K562 (cell line): ENCODE measurements around the gene RETREG2. TPM values are rescaled to one million over a fixed set of nuclear protein-coding genes. Genes with fewer than 3 reads are reported as not detected.

Source experiments
- ATAC-seq: fragments of 200-7000 bp; cut with Tn5 transposase; 3 replicates; pipeline ENCODE4 v1.9.1; 2020; ENCODE audit warnings: moderate library complexity
- BruUV-seq: library from RNA; stranded (reverse); fragments of 400-500 nt; replicated peaks from 2 replicates; lab custom pipeline; 2021; lab: Mats Ljungman, UMichigan
- CTCF ChIA-PET: fragments of 300-600 bp; formaldehyde crosslinking; extraction: SDS; loops from one replicate; lab custom pipeline; 2021; ENCODE audit warnings: low intra/inter-chr PET ratio; lab: Yijun Ruan, JAX
- POLR2A ChIA-PET: fragments of 300-600, 350-650 bp; sonication (Branson Sonifier 250); formaldehyde crosslinking; extraction: SDS; loops from one replicate; lab custom pipeline; 2021; ENCODE audit warnings: antibody characterized with exemption, inconsistent platforms; lab: Yijun Ruan, JAX
- DNase-seq, 4 experiments: peaks; one replicate each; pipeline versions ENCODE4 v3.0.0 to v3.0.0-alpha.2; 2011 to 2018; ENCODE audit warnings: low spot score in 3 of 4, mixed read lengths in 3 of 4; ENCODE audit errors: extremely low read depth in 1 of 4
- FAIRE-seq: peaks from 2 replicates; lab custom pipeline; 2011; peaks lifted over from hg19 to GRCh38; lab: Jason Lieb, UNC
- H2AFZ ChIP-seq: 2 replicates; pipeline ENCODE4 v1.6.0; 2011; ENCODE audit warnings: low read depth, low read length, control low read depth, inconsistent platforms
- H3K27ac ChIP-seq: fragments of 200-600 bp; 3 replicates; pipeline ENCODE4 v1.8.0; 2011; ENCODE audit warnings: low read depth, mild to moderate bottlenecking, control low read depth, inconsistent platforms, low read length, moderate library complexity, mixed read lengths; ENCODE audit errors: extremely low read depth
- H3K27me3 ChIP-seq, 2 experiments: fragments of 300-600 bp in 1 of 2; 2 replicates in 1 of 2; 3 replicates in 1 of 2; pipeline versions ENCODE4 v1.6.0 to v1.8.0; 2011; ENCODE audit warnings: inconsistent platforms in 2 of 2, low read length in 2 of 2, mild to moderate bottlenecking in 1 of 2, mixed read lengths in 1 of 2, moderate library complexity in 1 of 2; ENCODE audit not compliant: control insufficient read depth in 2 of 2, insufficient read depth in 2 of 2
- H3K36me3 ChIP-seq: fragments of 300-600 bp; 3 replicates; pipeline ENCODE4 v1.8.0; 2011; ENCODE audit warnings: mild to moderate bottlenecking, low read length, inconsistent platforms; ENCODE audit not compliant: control insufficient read depth, insufficient read depth
- H3K4me1 ChIP-seq, 2 experiments: fragments of 200-600 bp in 1 of 2; replicated peaks in 1 of 2; 2 replicates in 1 of 2; 3 replicates in 1 of 2; pipeline versions ENCODE4 v1.5.1 to v1.8.0; 2011; ENCODE audit warnings: inconsistent platforms in 2 of 2, low read length in 2 of 2, mild to moderate bottlenecking in 1 of 2, mixed read lengths in 1 of 2, moderate library complexity in 1 of 2; ENCODE audit not compliant: control insufficient read depth in 2 of 2, insufficient read depth in 2 of 2
- H3K4me2 ChIP-seq: 2 replicates; pipeline ENCODE4 v1.6.1; 2011; ENCODE audit warnings: low read length, control low read depth, inconsistent platforms, mixed read lengths; ENCODE audit not compliant: insufficient read depth
- H3K4me3 ChIP-seq: fragments of 200-600 bp; sonication (generic), shearing (Covaris generic); 2 replicates; pipeline ENCODE4 v1.5.1; 2016; ENCODE audit warnings: control low read depth, inconsistent platforms
- H3K79me2 ChIP-seq: fragments of 200-600 bp; 3 replicates; pipeline ENCODE4 v1.8.0; 2011; ENCODE audit warnings: low read length, inconsistent platforms; ENCODE audit not compliant: control insufficient read depth, insufficient read depth
- H3K9ac ChIP-seq, 2 experiments: 2 replicates each; pipeline versions ENCODE4 v1.6.0 to v1.6.1; 2011; ENCODE audit warnings: low read depth in 2 of 2, low read length in 2 of 2, control low read depth in 1 of 2, inconsistent platforms in 1 of 2, mild to moderate bottlenecking in 1 of 2, mixed read lengths in 1 of 2; ENCODE audit not compliant: insufficient read depth in 1 of 2
- H3K9me1 ChIP-seq: one replicate; pipeline ENCODE4 v1.6.0; 2011; ENCODE audit warnings: inconsistent platforms, mild to moderate bottlenecking, low read length, moderate library complexity; ENCODE audit not compliant: control insufficient read depth, insufficient read depth
- H3K9me3 ChIP-seq: replicated peaks from 2 replicates; pipeline ENCODE4 v1.5.1; 2011; ENCODE audit warnings: low read depth, low read length, inconsistent platforms; ENCODE audit not compliant: control insufficient read depth, insufficient read depth
- H4K20me1 ChIP-seq: replicated peaks from 2 replicates; pipeline ENCODE4 v1.6.1; 2011; ENCODE audit warnings: low read length, inconsistent platforms, mixed read lengths; ENCODE audit not compliant: control insufficient read depth, insufficient read depth
- ARHGAP35 ChIP-seq: fragments of 450-650 bp; IDR thresholded peaks from 2 replicates; pipeline ENCODE4 v1.6.1; 2018; ENCODE audit not compliant: partially characterized antibody
- POLR2G ChIP-seq: fragments of 200-400 bp; formaldehyde crosslinking; IDR thresholded peaks from 2 replicates; pipeline ENCODE4 v1.6.1; 2017; ENCODE audit warnings: low read depth, mild to moderate bottlenecking, antibody characterized with exemption, low read length, moderate library complexity
- WGBS: fragments of 100-300 bp; shearing (Covaris generic); methylation state at CpG from one replicate; pipeline ENCODE4 v1.1.6; 2016; ENCODE audit warnings: low coverage, mixed read lengths; ENCODE audit not compliant: insufficient coverage; ENCODE audit errors: missing lambda C conversion rate; 5-methylcytosine and 5-hydroxymethylcytosine counted together
- in situ Hi-C: fragments of 300-500 bp; cut with MboI; formaldehyde crosslinking; loops from 4 replicates; pipeline ENCODE4 v1.15.0; 2018; ENCODE audit warnings: inconsistent platforms, mixed read lengths
- intact Hi-C: fragments of 100-400 bp; cut with micrococcal nuclease; formaldehyde crosslinking; loops from 2 replicates; pipeline ENCODE4 v1.14.2; 2022
- polyA plus RNA-seq, 8 experiments: library from polyadenylated mRNA; depleted of rRNA in 4 of 8; stranded (reverse) in 5 of 8; unstranded in 3 of 8; fragments of >200 nt; fragmentation: Nextera tagmentation in 2 of 8; fragmentation: Illumina TruSeq in 1 of 8; extraction: Ambion mirVana in 2 of 8; extraction: Trizol in 1 of 8; gene quantifications; 2 replicates each; pipeline versions ENCODE4 v1.2.1 to v1.2.3, GENCODE V29; 2011 to 2014; ENCODE audit warnings: inconsistent platforms in 1 of 8, missing spikeins in 1 of 8
- total RNA-seq, 7 experiments: library from RNA; depleted of rRNA in 6 of 7; stranded (reverse); fragments of >200 nt in 6 of 7; fragmentation: Illumina TruSeq in 2 of 7; extraction: Trizol in 2 of 7; gene quantifications; 2 replicates each; pipeline versions ENCODE4 v1.2.1 to v1.2.3, GENCODE V29; 2011 to 2021; ENCODE audit warnings: low replicate concordance in 1 of 7

Gene RETREG2
- total and polyA plus RNA-seq, 9 of the 15 experiments (the other 6 are each of a cell fraction or from before 2014, with no cell fraction given): 4.9 to 40.1 (median 19.2) TPM

DNA sequence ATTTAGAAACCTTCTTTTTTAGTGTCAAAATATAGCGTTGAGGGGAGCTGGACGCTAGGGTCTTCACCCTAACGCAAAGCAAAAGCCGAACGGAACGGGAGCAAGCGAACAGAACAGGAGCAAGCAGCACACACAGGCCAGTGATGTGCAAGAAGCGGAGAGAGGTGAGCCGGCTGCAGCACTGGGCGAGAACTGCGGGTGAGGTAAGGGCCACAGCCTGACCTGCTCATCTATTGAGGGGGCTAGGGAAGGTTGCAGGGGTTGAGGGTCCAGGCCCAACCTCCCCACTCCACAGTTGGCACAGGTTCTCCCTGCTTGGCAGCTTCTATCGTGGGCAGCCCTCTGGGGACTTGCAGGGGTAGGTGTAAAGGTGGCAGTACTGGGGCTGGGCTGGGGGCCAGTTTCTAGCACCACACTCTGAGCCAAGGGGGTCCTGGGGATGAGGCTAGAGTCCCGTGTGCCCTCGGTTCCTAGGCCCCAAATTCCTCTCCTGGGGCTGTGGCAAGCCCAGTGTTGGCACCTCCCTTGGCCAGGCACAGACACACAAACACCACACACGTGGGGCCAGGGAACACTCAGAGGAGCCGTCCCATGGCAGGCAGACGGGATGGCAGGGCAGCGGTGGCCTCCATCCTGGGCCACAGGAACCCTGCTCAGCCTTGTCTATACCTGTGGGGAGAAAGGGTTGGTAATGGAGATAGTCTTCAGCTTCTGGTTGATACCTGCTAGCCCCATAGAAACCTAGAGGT, 41.9 kb downstream of the RETREG2 start:
- POLR2A ChIA-PET: interaction anchor here (0.6 to 2.1 kb wide), 5 partner anchors 9 to 75 kb away, joined by 3 to 12 read pairs (median 4); partner anchors contain the start of genes ANKZF1, ATG9A, TUBA4A and ZFAND2B
- no peak for ATAC-seq
- no peak overlapping the region for H3K27ac ChIP-seq
- no peaks in the 10 kb centered on the region for H3K9me3 ChIP-seq
- H3K36me3 ChIP-seq: peaks cover 73% of the 10 kb centered on the region
- CTCF ChIA-PET: no interaction called here
- no peak for TF ChIP-seq ARHGAP35
- 0 out of 2 replicates have a peak, but pooled peaks have one; percentile 23 for TF ChIP-seq POLR2G
- TF ChIP-seq, all 486 proteins: peak for 1
- no peak overlapping the region for H3K4me2 ChIP-seq
- H3K9me1 ChIP-seq: no peaks in the 10 kb centered on the region
- no peak overlapping the region for H3K4me3 ChIP-seq
- no peaks in the 10 kb centered on the region for H3K27me3 ChIP-seq
- H4K20me1 ChIP-seq: 0 out of 2 replicates have a peak, but pooled peaks cover 2% of the 10 kb centered on the region
- H3K79me2 ChIP-seq: peaks cover 27% of the 10 kb centered on the region
- peak overlapping the region in 1 of 2 experiments; percentile 89; a peak in 1 of 4 replicates for H3K9ac ChIP-seq
- no TSS peak for BruUV-seq
- in situ Hi-C loops: no loop called here
- FAIRE-seq (no peak), DNase-seq (no peak)
- H2AFZ ChIP-seq: no peak overlapping the region
- H3K4me1 ChIP-seq: peaks cover 13 to 53% of the 10 kb centered on the region in 2 experiments; a peak in 4 of 5 replicates
- intact Hi-C loops: loop anchor here (2.0 kb wide), 1 partner anchor 59 kb away; the partner anchor contains the start of gene NHEJ1
- WGBS: 90% methylated on average over 13 of the region's 18 CpGs
